T-helper 1 cell (primary cell): Measurements from ENCODE around the gene CHST7.

Experiments used
- DNase-seq, 5 donors: peaks; one replicate each; pipeline ENCODE4 v3.0.0-alpha.2; 2012 to 2020

The CHST7 gene

DNA sequence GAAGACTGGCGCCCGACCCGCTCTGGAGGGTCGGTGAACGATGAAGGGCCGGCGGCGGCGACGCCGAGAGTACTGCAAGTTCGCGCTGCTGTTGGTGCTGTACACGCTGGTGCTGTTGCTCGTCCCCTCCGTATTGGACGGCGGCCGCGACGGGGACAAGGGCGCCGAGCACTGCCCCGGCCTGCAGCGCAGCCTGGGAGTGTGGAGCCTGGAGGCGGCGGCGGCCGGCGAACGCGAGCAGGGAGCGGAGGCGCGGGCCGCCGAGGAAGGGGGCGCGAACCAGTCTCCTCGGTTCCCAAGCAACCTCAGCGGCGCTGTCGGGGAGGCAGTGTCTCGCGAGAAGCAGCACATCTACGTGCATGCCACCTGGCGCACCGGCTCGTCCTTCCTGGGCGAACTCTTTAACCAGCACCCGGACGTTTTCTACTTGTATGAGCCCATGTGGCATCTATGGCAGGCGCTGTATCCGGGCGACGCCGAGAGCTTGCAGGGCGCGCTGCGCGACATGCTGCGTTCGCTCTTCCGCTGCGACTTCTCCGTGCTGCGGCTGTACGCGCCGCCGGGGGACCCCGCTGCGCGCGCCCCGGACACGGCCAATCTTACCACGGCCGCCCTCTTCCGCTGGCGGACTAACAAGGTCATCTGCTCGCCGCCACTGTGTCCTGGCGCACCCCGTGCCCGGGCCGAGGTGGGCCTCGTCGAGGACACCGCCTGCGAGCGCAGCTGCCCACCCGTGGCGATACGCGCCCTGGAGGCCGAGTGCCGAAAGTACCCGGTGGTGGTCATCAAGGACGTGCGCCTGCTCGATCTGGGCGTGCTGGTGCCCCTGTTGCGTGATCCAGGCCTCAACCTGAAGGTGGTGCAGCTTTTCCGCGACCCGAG lies 568 bp downstream of the CHST7 start:
- peak; percentile 59 to 81 (median 72) for DNase-seq

DNA sequence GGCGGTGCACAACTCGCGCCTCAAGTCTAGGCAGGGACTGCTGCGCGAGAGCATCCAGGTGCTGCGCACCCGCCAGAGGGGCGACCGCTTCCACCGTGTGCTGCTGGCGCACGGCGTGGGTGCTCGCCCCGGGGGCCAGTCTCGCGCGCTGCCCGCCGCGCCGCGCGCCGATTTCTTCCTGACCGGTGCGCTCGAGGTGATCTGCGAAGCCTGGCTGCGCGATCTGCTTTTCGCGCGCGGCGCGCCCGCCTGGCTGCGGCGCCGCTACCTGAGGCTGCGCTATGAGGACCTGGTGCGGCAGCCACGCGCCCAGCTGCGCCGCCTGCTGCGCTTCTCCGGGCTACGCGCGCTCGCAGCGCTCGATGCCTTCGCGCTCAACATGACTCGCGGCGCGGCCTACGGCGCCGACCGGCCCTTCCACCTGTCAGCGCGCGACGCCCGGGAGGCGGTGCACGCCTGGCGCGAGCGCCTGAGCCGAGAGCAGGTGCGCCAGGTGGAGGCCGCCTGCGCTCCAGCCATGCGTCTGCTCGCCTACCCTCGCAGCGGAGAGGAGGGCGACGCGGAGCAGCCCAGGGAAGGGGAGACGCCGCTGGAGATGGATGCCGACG lies 1.3 kb downstream of the CHST7 start:
- DNase-seq: peak; percentile 7 to 60 (median 27)

DNA sequence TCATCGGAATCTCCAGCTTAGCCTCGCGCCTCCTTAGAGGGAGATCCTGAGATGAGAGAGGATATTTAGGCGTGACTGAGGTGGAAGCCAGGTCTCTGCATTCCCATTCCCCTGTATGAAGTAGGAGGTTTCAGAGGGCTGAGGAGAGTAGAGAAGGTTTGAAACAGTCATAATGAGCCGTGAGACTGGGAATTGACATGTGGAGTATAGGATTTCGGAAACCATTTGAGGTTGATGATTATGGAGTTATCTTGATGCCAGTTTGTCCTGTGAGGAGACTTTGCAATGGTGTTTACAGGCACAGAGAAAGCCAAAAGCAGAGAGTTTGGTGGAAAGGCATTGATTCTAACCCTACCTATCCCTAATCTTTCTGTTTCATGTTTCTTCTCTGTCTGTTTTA lies 2.0 kb downstream of the CHST7 start:
- DNase-seq: no peak

DNA sequence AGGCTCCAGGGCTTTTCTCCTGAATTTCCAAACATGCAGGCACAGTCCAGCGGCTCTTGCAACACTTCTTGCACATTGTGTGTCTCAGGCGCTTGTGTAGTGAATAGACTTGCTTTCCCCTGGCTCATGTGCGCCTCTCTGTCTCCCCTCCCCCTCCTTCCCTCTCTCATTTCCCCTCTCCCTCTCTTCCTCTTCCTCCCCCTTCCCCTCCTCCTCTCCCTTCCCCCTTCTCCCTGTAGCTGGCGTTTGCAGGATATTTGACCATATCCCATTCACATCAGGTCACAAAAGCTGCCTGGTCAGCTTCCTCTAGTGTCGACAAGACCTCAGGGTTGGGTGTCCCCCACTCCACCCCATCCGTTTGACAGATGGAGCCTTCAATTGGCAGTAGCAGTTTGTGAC lies 2.4 kb downstream of the CHST7 start:
- DNase-seq: no peak

DNA sequence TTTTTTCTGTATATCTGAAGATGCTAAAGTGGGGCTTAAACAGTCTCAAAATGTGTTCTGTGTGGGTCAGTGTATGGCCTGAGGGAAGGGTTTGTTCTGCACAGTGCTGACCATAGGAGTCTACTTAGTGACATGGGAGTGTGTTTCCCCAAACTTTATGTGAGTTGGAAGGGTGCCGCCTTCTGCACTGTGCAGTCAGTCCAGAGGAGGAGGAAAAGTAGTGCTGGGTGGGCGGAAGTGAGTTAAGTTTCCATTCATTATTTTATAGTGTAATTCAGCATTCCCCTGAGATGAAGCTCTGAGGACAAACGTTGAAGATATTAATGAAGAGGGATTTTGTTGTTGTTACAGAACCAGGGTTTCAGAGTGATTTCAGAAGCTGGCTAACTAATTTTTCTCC lies 2.9 kb downstream of the CHST7 start:
- DNase-seq: no peak

DNA sequence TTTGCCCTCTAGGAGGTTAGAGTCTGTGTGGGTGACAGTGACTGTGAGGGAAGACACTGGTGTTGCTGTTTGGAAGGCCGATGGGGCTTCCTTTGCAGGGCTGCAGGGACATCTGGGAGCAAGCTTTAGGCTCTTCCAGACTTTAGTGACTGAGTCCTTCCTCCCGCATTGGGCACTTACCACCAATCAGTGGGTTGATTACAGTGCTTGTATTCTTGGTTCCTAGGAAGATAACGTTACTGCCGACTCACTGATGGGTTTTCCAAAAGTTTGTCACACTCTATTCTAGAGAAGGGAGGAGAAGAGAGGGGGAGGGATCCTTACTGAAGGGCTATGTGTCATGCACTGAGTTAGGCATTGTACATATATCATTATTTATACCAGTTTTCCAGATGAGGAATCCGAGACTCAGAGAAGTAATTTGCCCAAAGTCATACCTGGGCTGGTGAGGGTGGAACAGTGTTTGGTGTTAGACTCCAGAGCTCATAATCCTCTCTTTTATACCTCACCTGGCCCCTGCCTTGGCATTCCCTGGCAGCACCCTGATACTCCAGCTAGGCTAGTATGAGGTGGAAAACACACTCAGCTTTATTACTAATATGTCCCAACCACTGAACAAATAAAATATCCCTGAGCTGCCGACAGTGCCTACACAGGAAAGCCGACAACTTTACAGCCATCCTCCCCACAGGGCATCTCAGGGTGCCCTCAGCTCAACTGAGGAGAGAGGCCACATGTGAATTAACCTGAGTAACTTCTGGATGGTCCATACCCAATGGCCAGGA lies 3.8 kb downstream of the CHST7 start:
- no peak for DNase-seq

DNA sequence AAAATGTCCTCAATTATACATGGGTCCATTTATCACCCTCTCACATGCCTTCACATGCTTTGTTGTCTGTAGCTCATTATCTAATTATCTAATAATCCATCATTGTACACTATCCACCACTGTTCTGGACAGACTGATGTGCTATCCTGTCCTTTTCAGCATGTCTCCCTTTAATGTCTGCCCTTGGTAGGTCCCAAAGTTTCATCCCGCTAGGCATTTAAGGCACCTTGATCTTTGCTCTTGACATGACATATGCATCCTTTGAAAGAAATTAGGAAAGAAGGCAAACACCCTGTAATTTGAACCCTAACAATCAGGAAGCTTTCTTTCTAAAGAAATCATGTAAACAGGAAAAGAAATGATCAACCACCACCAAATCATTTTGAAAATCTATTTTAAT lies 5.7 kb downstream of the CHST7 start:
- no peak for DNase-seq

DNA sequence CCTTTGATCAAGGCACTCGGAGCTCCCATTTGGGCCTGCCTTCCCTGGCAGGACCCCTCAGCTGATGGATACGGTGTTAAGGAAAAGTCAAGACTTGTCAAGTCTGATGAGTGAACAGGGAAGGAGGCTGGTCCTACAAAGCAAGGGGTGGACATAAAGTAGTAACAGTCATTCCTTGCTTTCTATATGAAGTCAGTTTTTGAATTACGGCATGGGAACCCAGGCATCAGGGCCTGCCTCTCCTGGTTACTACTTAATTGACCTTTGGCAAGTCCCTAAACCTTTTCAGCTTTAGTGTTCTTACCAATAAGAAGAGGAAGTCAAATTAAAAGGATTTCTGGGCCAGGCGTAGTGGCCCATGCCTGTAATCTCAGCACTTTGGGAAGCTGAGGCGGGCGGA lies 7.0 kb downstream of the CHST7 start:
- DNase-seq: no peak

DNA sequence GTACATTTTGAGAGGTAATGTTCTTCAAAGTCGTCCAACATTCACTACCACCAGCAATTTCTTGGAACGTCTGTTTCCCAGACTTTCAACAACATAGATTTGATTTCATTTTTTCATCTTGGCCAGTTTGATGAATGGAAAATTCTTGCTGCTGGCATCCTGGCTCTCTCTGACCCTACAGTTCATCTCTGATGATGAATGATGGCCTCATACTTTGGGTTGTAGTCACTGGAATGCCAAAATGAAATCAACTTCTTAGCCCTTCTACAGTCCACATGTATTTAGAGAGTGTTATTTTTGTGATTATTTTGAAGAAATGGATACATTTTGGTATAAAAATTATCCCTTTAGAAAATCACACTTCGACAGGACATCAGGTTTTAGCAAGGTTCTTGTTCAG lies 8.8 kb downstream of the CHST7 start:
- DNase-seq: no peak

DNA sequence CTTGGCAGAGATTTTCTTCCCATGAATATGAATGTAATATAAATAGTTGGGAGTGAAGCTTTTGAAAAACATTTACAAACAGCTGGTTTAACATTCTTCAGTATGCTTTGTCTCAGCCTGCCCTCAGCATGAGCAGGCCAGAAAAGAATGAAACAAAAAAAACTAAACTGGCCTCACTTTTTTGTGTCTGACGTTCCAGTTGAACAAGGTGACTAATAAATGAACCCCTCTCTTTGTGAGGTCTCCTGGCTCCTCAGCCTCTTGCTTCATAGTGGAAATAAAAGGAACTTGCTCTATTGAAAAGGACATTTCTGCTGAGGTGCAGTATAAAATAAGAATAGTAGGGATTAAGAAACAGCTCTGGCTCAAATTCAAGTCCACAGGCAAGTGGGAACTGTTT lies 9.4 kb downstream of the CHST7 start:
- no peak for DNase-seq

DNA sequence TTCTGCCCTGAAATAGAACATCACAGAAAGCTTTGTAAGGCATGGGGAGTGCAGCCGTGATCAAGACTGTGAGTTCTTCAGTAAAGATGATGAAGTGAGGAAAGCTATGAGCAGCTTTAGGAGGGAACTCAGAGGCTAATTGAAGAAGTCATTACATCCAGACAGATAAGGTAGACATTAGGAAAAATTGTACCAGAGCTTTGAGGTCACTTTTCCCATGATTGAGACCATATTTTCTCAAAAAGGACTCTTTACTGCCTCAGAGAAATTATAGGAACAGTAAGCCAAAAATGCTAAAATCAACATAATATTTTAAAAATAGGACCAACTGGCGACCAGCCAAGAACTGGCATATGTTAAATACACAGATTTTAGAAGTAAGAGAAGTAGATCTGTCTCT lies 11.2 kb downstream of the CHST7 start:
- no peak for DNase-seq

DNA sequence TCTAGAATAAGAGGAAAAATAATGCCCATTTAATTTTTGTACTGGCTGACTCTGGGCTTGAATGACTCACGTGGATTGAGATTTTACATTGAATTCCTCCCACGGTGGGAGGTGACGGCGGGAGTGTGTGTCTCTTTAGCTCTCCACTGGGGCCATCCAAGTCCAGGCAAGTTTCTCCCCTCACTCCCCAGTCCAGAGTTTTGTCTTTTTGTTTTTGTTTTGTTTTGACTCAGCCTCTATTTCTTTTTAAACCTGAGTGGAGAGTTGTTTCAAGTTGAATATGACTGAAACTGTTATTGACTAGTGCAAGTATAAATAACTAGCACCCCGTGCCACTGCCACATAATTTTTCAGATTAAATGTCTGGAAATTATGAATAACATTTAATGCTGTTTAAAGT lies 13.6 kb downstream of the CHST7 start:
- peak in 1 of 5 donors; percentile 53 for DNase-seq

DNA sequence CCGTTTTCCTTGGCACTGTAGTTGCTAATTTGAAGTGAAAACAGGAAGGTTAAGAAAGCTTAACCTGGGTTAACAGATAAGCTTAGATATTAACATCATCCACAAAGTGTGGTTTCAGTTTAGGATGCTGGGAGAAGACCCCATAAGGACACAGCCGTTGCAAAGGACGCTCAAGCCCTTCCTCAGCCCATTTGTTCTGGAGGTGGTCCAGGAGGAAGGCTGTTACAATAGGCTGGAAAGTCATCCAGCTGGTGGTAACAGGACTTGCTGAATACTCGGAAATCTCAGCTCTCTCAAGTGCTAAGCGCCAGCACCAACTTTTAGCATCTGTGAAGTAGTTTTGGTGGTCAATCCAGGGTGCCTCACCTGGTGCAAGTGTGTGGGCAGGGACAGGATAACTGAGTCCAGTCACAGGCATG lies 14.2 kb downstream of the CHST7 start:
- no peak for DNase-seq

DNA sequence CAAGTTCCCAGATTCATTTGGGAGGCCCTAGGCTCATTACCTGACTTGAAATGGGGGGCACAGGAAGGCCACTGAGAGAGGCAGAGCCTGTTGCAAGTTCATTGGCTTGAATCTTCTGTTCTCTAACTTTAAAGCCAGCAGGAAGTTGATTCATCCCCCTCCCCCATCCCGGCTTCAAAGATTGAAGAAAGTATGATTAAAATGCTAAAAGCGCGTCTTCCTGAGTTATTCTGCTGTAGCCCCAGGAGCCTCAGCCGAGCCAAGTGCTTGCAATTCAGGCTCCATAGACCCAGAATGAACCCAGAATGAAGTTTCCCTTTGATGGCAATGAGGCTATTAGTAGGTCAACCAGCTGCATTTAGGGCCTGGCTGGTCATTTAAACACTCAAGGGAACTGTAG lies 14.7 kb downstream of the CHST7 start:
- DNase-seq: peak in 4 of 5 donors; percentile 4 to 42 (median 26)

DNA sequence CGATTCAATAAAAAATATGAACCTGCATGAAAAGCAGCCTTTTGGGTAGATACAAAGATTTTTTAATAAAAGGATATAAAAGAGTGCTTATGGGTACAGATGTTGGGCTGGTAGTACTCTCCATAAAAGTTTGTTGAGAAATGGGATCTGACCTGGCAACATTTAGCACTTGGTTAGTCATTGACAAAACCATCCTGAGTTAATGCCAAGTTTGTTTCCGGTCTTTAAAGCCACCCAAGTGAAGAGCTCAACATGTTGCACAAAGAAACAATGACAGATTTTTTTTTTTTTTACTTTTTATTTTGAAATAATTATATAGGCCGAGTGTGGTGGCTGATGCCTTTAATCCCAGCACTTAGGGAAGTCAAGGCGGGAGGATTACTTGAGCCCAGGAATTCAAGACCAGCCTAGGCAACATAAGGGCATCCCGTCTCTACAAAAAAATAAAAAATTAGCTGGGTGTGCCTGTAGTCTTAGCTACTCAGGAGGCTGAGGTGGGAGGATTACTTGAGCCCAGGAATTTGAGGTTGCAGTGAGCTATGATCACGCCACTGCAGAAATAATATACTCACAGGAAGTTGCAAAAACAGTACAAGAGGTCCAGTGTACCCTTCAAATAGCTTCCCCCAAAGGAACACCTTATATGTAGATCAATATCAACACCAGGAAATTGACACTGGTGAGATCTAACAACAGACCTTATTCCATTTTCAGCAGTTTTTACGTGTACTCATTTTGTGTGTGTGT lies 16.6 kb downstream of the CHST7 start:
- DNase-seq: no peak

DNA sequence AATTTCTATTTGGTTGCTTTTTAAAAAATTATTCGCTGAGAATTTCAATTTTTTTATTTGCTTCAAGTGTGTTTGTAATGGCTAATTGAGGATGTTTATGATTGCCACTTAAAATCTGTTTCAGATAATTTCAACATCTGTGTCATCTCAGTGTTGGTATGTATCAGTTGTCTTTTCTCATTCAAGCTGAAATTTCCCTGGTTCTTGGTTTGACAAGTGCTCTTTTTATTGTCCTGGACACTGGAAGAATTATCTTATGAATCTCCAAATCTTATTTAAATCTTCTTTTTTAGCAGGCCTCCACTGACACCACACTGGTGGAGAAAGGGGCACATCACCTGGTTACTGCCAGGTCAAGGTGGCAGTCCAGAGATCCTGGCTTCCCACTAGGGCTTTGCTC lies 21.5 kb downstream of the CHST7 start:
- no peak for DNase-seq

DNA sequence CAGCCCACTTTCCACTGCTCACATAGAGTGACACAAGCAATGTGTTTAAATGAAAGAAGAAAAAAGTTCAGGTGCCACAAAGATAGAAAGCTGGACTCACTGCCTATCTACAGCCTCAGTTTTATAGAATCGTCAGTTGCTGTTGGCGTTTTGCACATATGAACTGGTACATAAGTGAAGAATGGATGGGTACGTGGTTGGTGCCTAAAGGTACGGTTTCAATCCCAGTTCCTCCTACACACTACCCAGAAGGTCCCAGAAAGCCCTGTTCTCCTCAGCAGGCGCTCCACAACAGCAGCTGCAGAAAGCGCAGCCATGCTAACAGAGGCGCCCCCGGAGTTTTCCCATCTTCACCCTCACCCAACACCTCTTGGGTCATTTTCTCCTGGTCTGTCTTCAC lies 23.6 kb downstream of the CHST7 start:
- no peak for DNase-seq

DNA sequence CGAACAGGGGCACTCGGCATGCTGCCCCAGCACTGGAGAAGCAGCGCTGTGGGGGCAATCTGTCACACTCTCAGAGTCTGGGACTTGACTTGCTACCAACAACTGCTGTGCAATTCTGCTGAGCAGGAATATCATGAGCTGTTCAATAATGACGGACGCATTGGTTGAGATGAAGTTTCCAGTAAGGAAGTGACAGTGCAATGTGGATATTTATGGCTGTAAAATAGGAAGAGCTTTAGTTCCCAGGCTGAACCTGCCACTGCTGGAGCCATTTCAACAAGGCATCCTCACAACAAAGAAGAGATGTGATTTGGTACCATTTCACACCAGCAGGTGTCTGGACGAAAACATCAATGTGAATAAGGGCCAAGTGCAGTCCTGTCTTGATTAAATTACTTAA lies 24.2 kb downstream of the CHST7 start:
- DNase-seq: no peak

DNA sequence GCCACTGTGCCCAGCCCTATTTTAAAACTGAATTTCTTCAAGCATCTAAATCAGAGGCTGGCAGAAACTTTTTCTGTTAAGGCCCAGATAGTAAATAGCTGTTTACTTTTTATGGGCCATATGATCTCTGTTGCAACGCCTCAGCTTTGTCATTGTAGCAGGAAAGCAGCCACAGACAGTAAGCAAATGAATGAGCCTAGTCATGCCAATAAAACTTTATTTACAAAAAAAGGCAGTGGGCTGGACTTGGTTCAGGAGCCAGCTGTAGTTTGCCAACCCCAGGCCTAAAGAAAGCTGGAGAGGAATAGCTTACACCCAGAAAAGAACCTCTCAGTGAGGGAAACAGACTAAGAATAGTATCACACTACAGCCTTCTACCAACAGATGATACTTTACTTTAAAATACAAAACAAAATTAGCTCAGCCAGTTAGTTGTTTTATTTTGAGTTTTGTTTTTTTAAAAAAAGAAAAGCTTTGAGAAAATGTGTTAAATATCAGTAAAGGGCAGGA lies 25.5 kb downstream of the CHST7 start:
- no peak for DNase-seq

DNA sequence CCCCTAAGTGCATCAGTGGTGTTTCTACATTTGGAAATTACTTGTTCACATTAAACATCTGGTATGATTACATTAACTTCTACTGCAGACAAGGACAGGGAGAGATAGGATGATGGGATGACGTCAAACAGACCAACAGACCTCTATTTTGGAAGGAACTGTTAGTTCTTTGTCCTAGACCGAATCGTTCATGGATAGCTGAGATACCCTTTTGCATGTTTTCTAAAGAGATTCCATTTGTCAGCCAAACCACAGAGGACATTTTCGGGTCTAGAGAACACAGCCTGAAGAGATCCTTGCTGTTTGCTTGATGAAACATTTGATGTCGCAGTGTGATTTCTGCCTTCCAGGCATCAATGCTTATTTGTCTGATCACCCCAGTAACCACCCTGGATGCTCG lies 27.7 kb downstream of the CHST7 start:
- DNase-seq: no peak

DNA sequence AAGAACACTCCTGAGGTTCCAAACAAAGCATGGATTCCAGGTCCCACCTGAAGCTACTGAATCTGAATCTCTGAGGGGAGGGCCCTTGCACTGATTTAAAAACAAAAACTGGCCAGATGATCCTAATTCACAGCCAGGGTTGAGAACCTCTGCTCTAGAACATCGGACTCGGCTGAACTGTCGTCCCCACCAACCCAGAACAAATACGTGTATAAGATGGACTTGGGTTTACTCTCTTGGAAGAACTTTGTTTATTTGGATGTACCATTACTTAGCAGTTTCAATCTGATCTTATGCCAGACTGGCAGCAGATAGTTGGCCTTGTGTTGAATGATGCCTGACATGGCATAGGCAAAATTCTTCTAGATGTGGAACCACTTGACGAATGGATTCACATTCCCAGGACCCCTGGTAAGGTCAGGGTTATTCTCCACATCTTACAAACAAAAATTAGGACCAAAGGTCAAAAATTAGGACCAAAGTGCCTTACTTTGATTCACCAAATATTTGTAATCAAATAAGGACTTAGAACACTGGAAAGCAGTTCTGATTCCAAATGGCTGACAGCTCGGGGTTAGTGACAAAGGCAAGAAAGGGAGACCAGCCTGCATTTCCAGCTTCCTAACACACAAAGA lies 29.0 kb downstream of the CHST7 start:
- no peak for DNase-seq

DNA sequence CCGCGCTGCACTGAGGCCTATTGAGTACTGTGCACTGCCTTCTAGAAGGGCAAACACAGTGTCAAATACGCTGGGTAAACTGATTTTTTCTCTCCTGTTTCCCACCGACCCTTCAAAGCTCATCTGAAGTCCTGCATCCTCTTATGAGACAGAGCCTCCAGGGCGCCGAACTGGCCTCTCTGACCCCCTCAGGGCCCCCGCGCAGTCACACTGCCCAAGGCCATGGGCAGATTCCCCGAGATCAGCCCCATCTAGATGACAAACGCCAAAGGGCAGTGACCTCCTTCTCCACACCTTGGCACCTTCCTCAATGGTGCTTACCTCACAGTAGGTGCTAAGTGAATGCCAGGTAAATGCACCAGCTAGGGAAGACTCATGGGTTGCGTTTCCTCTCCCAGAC lies 34.4 kb downstream of the CHST7 start:
- no peak for DNase-seq
